Kidney epithelial cell (primary cell): ENCODE measurements around the gene TK1. TPM values are rescaled to one million over a fixed set of nuclear protein-coding genes. Genes with fewer than 3 reads are reported as not detected.

ENCODE experiments used
- DNase-seq: peaks from one replicate; pipeline ENCODE4 v3.0.0-alpha.2; 2010; ENCODE audit warnings: low read depth
- H3K27me3 ChIP-seq: 2 replicates; pipeline ENCODE4 v1.6.0; 2011; ENCODE audit warnings: low read length; ENCODE audit not compliant: control insufficient read depth, insufficient read depth
- H3K36me3 ChIP-seq: 2 replicates; pipeline ENCODE4 v1.5.1; 2011; ENCODE audit warnings: low read length; ENCODE audit not compliant: control insufficient read depth, insufficient read depth
- H3K4me3 ChIP-seq: 2 replicates; pipeline ENCODE4 v1.5.1; 2011; ENCODE audit warnings: low read depth, mild to moderate bottlenecking, control low read depth, low read length
- total RNA-seq: library from RNA; depleted of rRNA; stranded (reverse); fragments of >200 nt; gene quantifications from 2 replicates; pipeline ENCODE4 v1.2.3, GENCODE V29; 2015
- TF ChIP-seq, protein P1 (sequence below): IDR thresholded peaks from 2 replicates; pipeline ENCODE4 v1.5.1; 2011; ENCODE audit warnings: mild to moderate bottlenecking, moderate library complexity, low read length, control low read depth, inconsistent platforms; ENCODE audit not compliant: insufficient read depth, poor library complexity, severe bottlenecking

The TK1 gene
- total RNA-seq, 1 donor from 2014 or later = 15.0 TPM

DNA sequence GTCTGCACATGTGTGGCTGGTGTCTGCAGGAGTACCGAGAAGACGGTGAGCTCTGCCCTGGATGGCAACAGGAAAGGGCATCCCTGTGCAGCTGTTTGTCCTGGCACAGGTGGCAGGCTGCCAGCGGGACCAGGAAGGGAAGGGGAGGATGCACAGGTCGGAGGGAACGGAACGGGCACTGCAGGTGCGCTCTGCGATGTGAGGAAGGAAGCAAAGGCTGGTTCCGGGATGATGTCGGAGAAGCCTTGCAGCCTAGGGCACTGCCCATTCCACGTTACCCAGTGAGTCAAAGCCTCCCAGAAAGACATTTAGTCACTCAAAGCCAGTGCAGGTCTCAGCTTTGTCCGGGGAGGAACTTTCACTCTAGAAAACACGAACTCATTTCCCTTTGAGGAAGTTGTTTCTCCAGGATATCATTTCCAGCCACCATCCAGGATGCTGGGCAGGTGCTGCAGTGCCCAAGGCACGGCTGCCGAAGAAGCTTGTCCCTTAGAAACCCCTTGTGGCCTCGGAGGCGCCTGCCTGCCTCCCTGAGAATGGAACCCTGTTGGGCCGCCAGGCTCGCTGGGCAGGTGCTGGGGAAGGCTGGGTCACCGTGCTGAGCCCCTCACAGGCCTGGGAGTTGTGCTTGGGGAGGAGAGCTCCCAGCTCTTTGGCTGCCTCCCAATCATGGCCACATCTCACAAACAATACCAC, 40.1 kb upstream of the TK1 start:
- TF ChIP-seq, protein P1, sequence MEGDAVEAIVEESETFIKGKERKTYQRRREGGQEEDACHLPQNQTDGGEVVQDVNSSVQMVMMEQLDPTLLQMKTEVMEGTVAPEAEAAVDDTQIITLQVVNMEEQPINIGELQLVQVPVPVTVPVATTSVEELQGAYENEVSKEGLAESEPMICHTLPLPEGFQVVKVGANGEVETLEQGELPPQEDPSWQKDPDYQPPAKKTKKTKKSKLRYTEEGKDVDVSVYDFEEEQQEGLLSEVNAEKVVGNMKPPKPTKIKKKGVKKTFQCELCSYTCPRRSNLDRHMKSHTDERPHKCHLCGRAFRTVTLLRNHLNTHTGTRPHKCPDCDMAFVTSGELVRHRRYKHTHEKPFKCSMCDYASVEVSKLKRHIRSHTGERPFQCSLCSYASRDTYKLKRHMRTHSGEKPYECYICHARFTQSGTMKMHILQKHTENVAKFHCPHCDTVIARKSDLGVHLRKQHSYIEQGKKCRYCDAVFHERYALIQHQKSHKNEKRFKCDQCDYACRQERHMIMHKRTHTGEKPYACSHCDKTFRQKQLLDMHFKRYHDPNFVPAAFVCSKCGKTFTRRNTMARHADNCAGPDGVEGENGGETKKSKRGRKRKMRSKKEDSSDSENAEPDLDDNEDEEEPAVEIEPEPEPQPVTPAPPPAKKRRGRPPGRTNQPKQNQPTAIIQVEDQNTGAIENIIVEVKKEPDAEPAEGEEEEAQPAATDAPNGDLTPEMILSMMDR = no peak
- Histone ChIP-seq H3K4me3 (no peak overlapping the region), H3K27me3 (peaks cover 17% of the 10 kb centered on the region), H3K36me3 (no peaks in the 10 kb centered on the region)
- no peak for DNase-seq

- H3K27me3 ChIP-seq = peaks cover 11% of the 10 kb centered on the region
- H3K36me3 ChIP-seq = no peaks in the 10 kb centered on the region
- TF ChIP-seq, protein P1 = no peak
- DNase-seq = no peak
- no peak overlapping the region for H3K4me3 ChIP-seq
These were observed 39.4 kb upstream of the TK1 start for GRCh38 chr17:78226055-78226758.

GRCh38 chr17:78225088-78225865, 38.4 kb upstream of the TK1 start:
- H3K36me3 ChIP-seq = no peaks in the 10 kb centered on the region
- no peak for DNase-seq
- peaks cover 1% of the 10 kb centered on the region for H3K27me3 ChIP-seq
- TF ChIP-seq, protein P1 = no peak
- H3K4me3 ChIP-seq = no peak overlapping the region

DNA sequence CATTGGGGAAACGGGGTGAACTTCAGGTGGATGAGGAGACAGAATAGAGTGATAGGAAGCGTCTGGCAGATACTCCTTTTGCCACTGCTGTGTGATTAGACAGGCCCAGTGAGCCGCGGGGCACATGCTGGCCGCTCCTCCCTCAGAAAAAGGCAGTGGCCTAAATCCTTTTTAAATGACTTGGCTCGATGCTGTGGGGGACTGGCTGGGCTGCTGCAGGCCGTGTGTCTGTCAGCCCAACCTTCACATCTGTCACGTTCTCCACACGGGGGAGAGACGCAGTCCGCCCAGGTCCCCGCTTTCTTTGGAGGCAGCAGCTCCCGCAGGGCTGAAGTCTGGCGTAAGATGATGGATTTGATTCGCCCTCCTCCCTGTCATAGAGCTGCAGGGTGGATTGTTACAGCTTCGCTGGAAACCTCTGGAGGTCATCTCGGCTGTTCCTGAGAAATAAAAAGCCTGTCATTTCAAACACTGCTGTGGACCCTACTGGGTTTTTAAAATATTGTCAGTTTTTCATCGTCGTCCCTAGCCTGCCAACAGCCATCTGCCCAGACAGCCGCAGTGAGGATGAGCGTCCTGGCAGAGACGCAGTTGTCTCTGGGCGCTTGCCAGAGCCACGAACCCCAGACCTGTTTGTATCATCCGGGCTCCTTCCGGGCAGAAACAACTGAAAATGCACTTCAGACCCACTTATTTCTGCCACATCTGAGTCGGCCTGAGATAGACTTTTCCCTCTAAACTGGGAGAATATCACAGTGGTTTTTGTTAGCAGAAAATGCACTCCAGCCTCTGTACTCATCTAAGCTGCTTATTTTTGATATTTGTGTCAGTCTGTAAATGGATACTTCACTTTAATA, 37.6 kb upstream of the TK1 start:
- no peak for DNase-seq
- no peaks in the 10 kb centered on the region for H3K36me3 ChIP-seq
- TF ChIP-seq, protein P1 = no peak

DNA sequence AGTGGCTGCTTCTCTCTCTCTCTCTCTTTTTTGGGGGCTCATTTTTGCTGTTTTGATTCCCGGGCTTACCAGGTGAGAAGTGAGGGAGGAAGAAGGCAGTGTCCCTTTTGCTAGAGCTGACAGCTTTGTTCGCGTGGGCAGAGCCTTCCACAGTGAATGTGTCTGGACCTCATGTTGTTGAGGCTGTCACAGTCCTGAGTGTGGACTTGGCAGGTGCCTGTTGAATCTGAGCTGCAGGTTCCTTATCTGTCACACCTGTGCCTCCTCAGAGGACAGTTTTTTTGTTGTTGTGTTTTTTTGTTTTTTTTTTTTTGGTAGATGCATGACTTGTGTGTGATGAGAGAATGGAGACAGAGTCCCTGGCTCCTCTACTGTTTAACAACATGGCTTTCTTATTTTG, 36.9 kb upstream of the TK1 start:
- Histone ChIP-seq H3K27me3 (no peaks in the 10 kb centered on the region), H3K36me3 (no peaks in the 10 kb centered on the region), H3K4me3 (no peak overlapping the region)
- no peak for DNase-seq
- TF ChIP-seq, protein P1 = no peak

More for the DNA sequence above, 37.6 kb upstream of the TK1 start:
- Histone ChIP-seq H3K27me3 (no peaks in the 10 kb centered on the region), H3K4me3 (no peak overlapping the region)
